Keratinocyte (primary cell): ENCODE measurements around the gene ANO3. TPM values are rescaled to one million over a fixed set of nuclear protein-coding genes. Genes with fewer than 3 reads are reported as not detected.

ENCODE experiments used
- DNase-seq: peaks from one replicate; pipeline ENCODE4 v3.0.0-alpha.2; 2011; ENCODE audit warnings: low read depth, missing footprints, low spot score
- FAIRE-seq: peaks from 2 replicates; lab custom pipeline; 2011; peaks lifted over from hg19 to GRCh38; lab: Jason Lieb, UNC
- H2AFZ ChIP-seq: 2 replicates; pipeline ENCODE4 v1.6.0; 2012; ENCODE audit warnings: low read length, control low read depth, inconsistent platforms; ENCODE audit not compliant: control insufficient read depth
- H3K27ac ChIP-seq: 2 replicates; pipeline ENCODE4 v1.5.1; 2011; ENCODE audit warnings: low read length; ENCODE audit not compliant: control insufficient read depth, insufficient read depth
- H3K27me3 ChIP-seq: 3 replicates; pipeline ENCODE4 v1.6.0; 2011; ENCODE audit warnings: low read length; ENCODE audit not compliant: control insufficient read depth, insufficient read depth; ENCODE audit errors: extremely low read depth
- H3K36me3 ChIP-seq, 2 experiments: 2 replicates in 1 of 2; 3 replicates in 1 of 2; pipeline ENCODE4 v1.5.1; 2011; ENCODE audit warnings: low read length in 2 of 2, mild to moderate bottlenecking in 1 of 2; ENCODE audit not compliant: control insufficient read depth in 2 of 2, insufficient read depth in 2 of 2; ENCODE audit errors: extremely low read depth in 1 of 2
- H3K4me1 ChIP-seq: 3 replicates; pipeline ENCODE4 v1.5.1; 2011; ENCODE audit warnings: low read length; ENCODE audit not compliant: control insufficient read depth, insufficient read depth; ENCODE audit errors: extremely low read depth
- H3K4me2 ChIP-seq: 3 replicates; pipeline ENCODE4 v1.6.0; 2011; ENCODE audit warnings: low read depth, low read length; ENCODE audit not compliant: control insufficient read depth, insufficient read depth; ENCODE audit errors: extremely low read depth
- H3K4me3 ChIP-seq, 3 experiments: fragments of 200-600 bp in 1 of 3; sonication (generic) in 1 of 3; 2 replicates in 2 of 3; 3 replicates in 1 of 3; pipeline ENCODE4 v1.5.1; 2011 to 2016; ENCODE audit warnings: low read length in 3 of 3, mild to moderate bottlenecking in 3 of 3, control low read depth in 2 of 3, inconsistent platforms in 1 of 3, low read depth in 1 of 3, mixed read lengths in 1 of 3, mixed run types in 1 of 3, moderate library complexity in 1 of 3; ENCODE audit not compliant: control insufficient read depth in 2 of 3, insufficient read depth in 2 of 3; ENCODE audit errors: extremely low read depth in 1 of 3
- H3K79me2 ChIP-seq: 2 replicates; pipeline ENCODE4 v1.6.0; 2012; ENCODE audit warnings: low read length; ENCODE audit not compliant: control insufficient read depth, insufficient read depth
- H3K9ac ChIP-seq: 3 replicates; pipeline ENCODE4 v1.6.0; 2011; ENCODE audit warnings: low read length; ENCODE audit not compliant: control insufficient read depth, insufficient read depth; ENCODE audit errors: extremely low read depth
- H3K9me1 ChIP-seq: 3 replicates; pipeline ENCODE4 v1.6.0; 2011; ENCODE audit warnings: low read length; ENCODE audit not compliant: control insufficient read depth, insufficient read depth; ENCODE audit errors: extremely low read depth
- H3K9me3 ChIP-seq: 2 replicates; pipeline ENCODE4 v1.5.1; 2012; ENCODE audit warnings: low read depth, low read length; ENCODE audit not compliant: control insufficient read depth
- H4K20me1 ChIP-seq: 3 replicates; pipeline ENCODE4 v1.6.0; 2011; ENCODE audit warnings: low read length; ENCODE audit not compliant: control insufficient read depth, insufficient read depth; ENCODE audit errors: extremely low read depth
- CTCF ChIP-seq, 3 experiments: IDR thresholded peaks in 1 of 3; conservative IDR thresholded peaks in 1 of 3; optimal IDR thresholded peaks in 1 of 3; 2 replicates in 2 of 3; 3 replicates in 1 of 3; pipeline versions ENCODE3 to v1.5.1; 2011; ENCODE audit warnings: low read length in 3 of 3, mild to moderate bottlenecking in 3 of 3, moderate library complexity in 2 of 3, control low read depth in 1 of 3, inconsistent platforms in 1 of 3; ENCODE audit not compliant: insufficient read depth in 2 of 3; ENCODE audit errors: extremely low read depth in 1 of 3
- EZH2 ChIP-seq: IDR thresholded peaks from one replicate; pipeline ENCODE4 v1.6.1; 2012; ENCODE audit warnings: inconsistent platforms, mild to moderate bottlenecking, low read length, moderate library complexity
- dilution Hi-C: fragments of 300-500 bp; cut with MboI; formaldehyde crosslinking; loops from one replicate; pipeline ENCODE4 v1.7.0; 2020; ENCODE audit warnings: low sequenced_read_pairs; ENCODE audit not compliant: extremely low pct_ligation_motif_present
- polyA plus RNA-seq, 5 experiments: library from polyadenylated mRNA; depleted of rRNA in 3 of 5; stranded (reverse) in 3 of 5; stranded (forward) in 1 of 5; unstranded in 1 of 5; fragments of >200 nt; gene quantifications; 1 replicate in 1 of 5; 2 replicates in 3 of 5; 3 replicates in 1 of 5; pipeline versions ENCODE4 v1.2.1 to v1.2.3, GENCODE V29; 2011 to 2012; ENCODE audit warnings: missing spikeins in 2 of 5, low read depth in 1 of 5, low replicate concordance in 1 of 5

ANO3 gene
- polyA plus RNA-seq, 1 donor (not counting 4 experiments of a cell fraction or from before 2014, with no cell fraction given) = 0.01 TPM

GRCh38 chr11:26549176-26549575 lies 217.2 kb downstream of the ANO3 start:
- Histone ChIP-seq H3K36me3 (no peaks in the 10 kb centered on the region), H3K4me3 (no peak overlapping the region), H3K9ac (no peak overlapping the region), H3K79me2 (no peaks in the 10 kb centered on the region), H3K4me2 (no peak overlapping the region), H2AFZ (no peak overlapping the region), H3K27me3 (no peaks in the 10 kb centered on the region), H3K4me1 (no peaks in the 10 kb centered on the region), H4K20me1 (no peaks in the 10 kb centered on the region), H3K27ac (no peak overlapping the region), H3K9me1 (no peaks in the 10 kb centered on the region), H3K9me3 (no peaks in the 10 kb centered on the region)
- DNase-seq (no peak), FAIRE-seq (no peak)
- TF ChIP-seq CTCF (optimal IDR thresholded peaks at IDR 0.05 in 1 of 3, IDR thresholded peaks at IDR 0.05 in 1 of 3, conservative IDR thresholded peaks at IDR 0.05 in 1 of 3; ENCODE audit: extremely low read depth in 1 of 3, insufficient read depth in 2 of 3, low read length in 3 of 3) = no peak
- no peak for TF ChIP-seq EZH2
- dilution Hi-C loops = no loop called here

- no peak overlapping the region for H2AFZ ChIP-seq
Observed at GRCh38 chr11:26550022-26550421, 218.1 kb downstream of the ANO3 start.

More at GRCh38 chr11:26550022-26550421, 218.1 kb downstream of the ANO3 start:
- Histone ChIP-seq H3K79me2 (no peaks in the 10 kb centered on the region), H3K27ac (no peak overlapping the region), H3K9me3 (no peaks in the 10 kb centered on the region), H3K4me3 (no peak overlapping the region), H3K9ac (no peak overlapping the region), H3K27me3 (no peaks in the 10 kb centered on the region), H3K36me3 (no peaks in the 10 kb centered on the region), H3K4me1 (no peaks in the 10 kb centered on the region), H4K20me1 (no peaks in the 10 kb centered on the region), H3K4me2 (no peak overlapping the region), H3K9me1 (no peaks in the 10 kb centered on the region)
- dilution Hi-C loops = no loop called here
- DNase-seq (no peak), FAIRE-seq (no peak)
- TF ChIP-seq EZH2 (no peak), CTCF (optimal IDR thresholded peaks at IDR 0.05 in 1 of 3, IDR thresholded peaks at IDR 0.05 in 1 of 3, conservative IDR thresholded peaks at IDR 0.05 in 1 of 3; ENCODE audit: extremely low read depth in 1 of 3, insufficient read depth in 2 of 3, low read length in 3 of 3) (no peak)
